DMS114 treated with DMSO at 0.1 percent for 48 hours (cell line): ENCODE data around the gene ARSG.

Source experiments
- DNase-seq: peaks from one replicate; lab custom pipeline; 2025; ENCODE audit not compliant: unreplicated experiment; lab: John Stamatoyannopoulos, UW

Gene ARSG

DNA sequence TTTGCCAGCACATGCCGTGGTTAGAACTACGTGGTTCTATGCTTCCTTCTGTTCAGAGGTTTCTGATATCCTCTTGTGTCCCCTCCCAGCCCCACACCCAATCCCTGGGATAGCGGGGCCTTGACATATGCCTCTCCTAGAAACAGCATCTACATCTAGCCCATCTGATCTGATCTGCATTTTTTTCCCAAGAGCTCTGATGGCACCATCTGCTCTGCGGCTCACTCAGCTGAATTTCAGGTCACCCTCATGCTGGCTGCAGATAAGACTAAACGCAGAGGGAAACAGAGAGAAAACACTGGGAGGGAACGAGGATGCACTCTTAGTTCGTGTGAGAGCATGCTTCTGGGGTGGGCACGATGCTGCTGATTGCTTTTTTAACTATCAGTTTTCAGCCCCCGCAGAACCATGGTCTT, 155.3 kb downstream of the ARSG start:
- no peak for DNase-seq

DNA sequence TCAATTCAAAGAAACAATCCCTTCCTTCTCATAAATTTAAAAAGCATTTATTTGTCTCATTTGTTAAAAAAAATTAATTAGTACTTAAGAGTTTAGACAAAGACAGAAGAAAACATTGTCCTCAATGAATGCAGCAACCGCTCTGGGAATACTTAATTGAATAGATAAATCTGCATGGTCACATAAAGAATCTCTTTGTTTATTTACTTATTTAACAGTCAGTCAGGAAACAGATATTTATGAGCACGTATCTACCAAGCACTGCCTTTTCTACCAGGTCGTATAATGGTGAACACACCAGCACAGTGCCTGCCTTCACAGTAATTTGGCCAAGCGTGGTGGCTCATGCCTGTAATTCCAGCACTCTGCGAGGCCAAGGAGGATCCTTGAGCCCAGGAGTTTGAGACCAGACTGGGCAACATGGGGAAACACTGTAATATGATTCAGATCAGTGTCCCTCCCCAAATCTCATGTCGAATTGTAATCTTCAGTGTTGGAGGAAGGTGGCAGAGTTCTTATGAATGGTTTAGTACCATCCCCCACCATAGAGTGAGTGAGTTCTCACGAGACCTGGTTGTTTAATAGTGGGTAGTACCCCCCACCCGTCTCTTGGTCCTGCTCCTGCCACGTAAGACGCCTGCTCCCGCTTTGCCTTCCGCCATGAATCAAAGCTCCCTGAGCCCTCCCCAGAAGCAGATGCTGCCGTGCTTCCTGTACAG, 157.9 kb downstream of the ARSG start:
- DNase-seq, result no peak

GRCh38 chr17:68450391-68450790, 159.1 kb downstream of the ARSG start:
- DNase-seq, result no peak

DNA sequence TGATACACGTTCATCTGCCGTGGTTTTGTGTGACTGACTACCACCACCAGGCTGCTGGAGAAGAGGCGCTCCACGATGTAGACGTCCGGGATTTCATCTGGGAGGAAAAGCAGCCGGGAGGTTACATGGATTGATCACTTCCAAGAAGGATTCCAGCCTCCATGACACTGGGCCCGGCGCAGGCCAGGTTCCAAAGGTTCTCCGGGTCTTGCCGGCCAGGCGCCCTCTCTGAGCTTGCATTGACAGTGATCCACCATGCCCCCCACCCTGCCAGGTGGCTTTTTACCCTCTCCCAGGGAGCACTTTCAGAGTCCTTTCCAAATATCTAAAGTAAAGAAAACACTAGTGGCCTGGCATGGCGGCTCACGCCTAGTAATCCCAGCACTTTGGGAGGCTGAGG, 159.5 kb downstream of the ARSG start:
- DNase-seq, result no peak

GRCh38 chr17:68451670-68452354, 160.5 kb downstream of the ARSG start:
- no peak for DNase-seq

- DNase-seq, result no peak
Measured at GRCh38 chr17:68452724-68453290, 161.5 kb downstream of the ARSG start.

DNA sequence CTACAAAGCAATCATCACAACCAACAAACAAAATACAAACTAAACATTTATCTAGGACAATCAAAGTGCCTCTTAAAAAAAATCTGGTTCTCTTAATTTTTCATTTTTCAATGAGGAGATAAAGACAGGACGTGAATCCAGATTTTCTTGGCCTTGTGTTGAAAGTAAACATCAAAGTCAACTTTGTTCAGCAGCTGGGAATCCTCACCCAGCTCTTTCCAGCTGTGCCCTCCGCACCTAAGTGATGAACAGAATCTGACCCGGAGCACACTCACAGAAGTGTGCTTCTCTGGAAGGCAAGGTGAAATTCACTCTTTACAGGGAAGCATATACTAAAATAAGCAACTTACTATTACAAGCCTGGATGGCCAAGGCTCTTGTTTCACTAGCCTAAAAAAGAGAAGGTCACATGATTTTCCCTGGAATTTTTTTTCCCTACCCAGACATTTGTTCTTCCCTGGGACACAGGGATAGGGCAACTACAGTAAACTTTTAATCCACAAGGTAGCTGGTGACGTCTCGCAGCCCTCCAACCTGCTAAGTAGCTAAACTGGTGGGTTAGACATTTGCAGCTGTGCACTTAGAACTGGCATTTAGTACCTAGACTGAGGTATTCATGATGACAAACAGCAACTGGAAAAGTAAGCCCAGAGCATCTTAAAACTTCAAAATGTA, 162.8 kb downstream of the ARSG start:
- no peak for DNase-seq

DNA sequence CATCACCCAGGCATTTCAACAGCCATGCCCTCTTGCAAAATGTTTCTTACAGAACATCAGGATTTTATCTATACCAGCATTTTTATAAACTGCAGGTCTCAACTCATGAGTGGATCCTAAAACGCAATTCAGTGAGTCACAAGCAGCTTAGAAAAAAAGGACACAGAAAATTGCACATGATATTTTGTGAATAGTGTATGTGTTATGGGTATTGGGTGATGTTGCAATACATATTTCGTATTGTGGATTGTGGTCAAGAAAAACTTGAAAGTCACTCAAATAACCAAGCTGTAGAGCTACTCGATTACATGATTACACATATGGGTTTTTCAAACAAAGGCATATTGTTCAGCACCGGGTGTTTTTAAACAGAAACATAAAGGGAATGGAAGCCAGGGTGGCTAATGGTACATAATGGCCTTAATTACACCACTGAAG, 164.6 kb downstream of the ARSG start:
- DNase-seq, result no peak

- peak; percentile 67 for DNase-seq
Measured at GRCh38 chr17:68456339-68457167, 165.3 kb downstream of the ARSG start.

- DNase-seq, result no peak
Measured at GRCh38 chr17:68457168-68457538, 165.9 kb downstream of the ARSG start, which contains the start of gene WIPI1. Gene WIPI1, minus strand, starts transcription at chr17:68457496. Its CDS starts 75 bp downstream, at chr17:68457421.

DNA sequence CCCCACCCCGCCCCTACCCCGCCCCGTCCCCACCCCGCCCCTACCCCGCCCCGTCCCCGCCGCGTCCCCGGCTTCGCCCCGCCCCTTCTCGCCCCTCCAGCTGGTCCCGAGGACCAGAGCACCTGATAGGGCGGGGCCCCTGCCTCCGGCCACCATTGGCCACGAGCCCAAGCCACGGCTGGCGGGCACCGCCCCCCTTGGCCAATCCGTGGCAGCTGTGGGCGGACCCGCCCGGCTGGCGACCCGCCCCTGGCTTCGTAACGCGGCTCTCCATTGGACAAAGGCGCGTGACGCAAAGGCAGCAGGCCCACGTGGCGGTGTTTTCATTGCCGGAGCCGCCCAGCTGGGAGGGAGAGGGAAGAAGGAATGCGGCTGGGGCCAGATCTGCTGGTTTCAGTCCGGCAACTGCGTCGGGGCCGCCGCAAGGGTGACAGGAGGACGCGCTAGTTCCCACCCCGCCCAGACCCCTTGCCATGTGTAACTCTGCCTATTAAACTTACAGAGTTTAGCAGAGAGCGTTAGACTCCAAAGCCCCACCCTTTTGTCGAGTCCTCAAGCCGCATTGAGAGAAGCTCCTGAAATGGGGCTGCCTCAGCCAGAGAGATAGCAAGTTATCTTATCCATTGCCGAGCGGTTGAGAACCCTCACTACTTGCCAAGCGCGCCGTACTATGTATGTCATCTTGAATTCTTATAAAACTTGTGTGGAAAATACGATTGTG, 166.4 kb downstream of the ARSG start:
- DNase-seq, result peak; percentile 90

DNA sequence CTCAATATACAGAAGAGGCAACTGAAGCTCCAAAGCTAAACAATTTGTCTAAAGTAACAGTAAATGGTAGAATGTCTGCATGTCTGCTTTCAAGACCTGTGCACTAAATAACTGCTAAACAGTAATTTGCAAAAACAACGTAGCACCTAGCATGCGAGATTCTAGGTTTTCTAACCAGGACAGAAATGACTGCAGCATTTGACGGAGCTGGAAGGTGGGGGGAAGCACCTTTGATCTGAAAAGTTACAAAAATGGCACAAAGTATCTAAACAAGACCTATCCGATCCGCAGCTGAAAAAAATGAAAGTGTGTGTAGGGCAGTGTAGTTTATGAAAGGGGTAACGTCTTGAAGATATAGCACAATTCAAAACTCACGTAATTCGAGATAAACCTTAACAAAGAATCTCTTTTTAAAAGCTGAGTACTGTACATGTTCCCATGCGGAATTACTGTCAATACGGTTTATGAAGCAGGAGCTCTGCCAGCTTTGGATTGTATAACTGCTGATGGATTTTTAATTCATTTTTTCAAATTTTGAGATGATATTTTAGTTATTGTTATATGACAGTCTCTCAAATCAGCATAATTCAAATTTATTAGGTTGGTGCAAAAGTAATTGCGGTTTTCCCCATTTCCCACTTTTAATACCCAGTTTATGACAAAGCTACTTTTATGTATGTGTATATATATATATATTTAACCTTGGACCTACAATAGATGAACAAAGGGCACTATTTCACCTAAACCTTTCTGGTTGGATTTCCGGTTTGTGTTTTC, 167.2 kb downstream of the ARSG start:
- no peak for DNase-seq

DNA sequence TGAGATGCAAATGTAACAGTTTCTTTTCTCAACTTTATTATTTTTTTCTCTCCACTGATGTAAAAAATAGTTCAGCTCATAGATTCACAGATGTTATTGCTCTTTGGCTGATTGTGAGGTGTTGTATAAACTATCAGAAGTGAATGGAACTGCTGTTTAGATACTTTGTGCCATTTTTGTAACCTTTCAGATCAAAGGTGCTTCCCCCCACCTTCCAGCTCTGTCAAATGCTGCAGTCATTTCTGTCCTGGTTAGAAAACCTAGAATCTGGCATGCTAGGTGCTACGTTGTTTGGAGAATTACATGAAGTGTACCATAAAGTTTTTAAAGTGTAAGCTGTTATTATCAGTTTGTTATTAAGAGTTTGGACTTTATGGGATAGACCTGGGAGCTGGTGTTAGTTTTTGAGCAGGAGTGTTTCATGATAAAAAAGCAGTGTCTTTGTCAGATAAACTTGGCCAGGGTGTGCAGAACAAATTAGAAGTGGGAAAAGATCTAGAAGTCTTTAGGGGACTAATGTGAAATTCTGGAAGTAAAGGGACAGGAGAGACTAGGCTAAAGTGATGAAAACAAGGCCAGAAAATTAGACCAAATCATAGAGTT, 167.8 kb downstream of the ARSG start:
- no peak for DNase-seq

DNA sequence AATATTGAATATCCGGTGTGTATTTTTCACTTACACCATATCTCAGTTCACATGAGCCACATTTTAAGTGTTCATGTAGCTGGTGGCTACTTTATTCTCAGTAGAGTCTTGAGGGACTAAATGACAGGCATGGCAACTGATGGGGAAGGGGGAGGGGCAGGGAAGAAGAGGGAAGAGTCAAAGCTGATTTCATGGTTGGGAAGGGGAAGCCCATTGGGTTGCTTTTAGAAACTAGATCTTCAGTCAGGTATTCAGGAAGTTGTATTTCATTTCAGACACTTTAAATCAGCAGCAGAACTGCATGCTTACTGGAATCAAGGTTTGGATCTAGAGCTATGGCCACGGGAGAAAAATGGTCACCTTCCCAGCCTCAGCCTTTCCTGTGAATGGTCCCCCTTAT, 168.9 kb downstream of the ARSG start:
- DNase-seq, result no peak

DNA sequence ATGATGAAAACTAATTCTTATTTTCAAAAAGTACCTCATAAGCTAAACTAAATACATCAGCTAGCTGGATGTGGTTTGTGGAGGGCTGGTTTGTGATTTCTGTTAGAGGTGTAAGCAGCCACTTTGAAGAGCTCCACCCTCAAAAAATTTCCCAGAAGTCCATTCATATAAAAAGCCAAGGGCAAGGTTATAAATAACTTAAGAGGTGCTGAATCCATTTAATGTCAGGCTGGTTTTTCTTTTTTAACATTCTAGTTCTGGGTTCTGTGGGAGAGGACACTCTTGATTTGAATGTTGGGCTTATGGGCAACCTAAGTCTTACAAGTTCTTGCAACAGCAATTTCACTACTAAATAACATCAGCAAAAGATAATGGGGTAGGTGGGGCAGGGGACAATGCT, 169.4 kb downstream of the ARSG start:
- no peak for DNase-seq

- no peak for DNase-seq
Measured at GRCh38 chr17:68461122-68461539, 169.8 kb downstream of the ARSG start.

DNA sequence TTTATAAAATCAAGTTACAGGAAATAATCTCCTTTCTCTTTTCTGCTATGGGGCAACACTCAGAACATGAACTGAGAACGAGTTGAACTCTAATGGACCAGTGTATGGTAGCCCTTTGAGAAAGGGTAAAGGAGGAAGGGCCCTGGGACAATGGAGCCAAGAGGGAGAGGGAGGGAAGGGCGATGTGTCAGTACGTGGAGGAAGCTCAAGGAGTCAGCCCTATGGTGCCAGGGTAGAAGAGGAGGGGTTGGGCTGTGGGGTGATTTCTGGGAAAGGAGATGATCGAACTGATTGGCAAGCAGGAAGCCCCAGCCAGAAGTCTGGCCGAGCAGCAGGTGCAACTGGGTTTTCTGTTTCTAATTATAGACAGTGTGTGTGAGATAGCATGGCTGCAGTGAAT, 170.3 kb downstream of the ARSG start:
- DNase-seq, result no peak

DNA sequence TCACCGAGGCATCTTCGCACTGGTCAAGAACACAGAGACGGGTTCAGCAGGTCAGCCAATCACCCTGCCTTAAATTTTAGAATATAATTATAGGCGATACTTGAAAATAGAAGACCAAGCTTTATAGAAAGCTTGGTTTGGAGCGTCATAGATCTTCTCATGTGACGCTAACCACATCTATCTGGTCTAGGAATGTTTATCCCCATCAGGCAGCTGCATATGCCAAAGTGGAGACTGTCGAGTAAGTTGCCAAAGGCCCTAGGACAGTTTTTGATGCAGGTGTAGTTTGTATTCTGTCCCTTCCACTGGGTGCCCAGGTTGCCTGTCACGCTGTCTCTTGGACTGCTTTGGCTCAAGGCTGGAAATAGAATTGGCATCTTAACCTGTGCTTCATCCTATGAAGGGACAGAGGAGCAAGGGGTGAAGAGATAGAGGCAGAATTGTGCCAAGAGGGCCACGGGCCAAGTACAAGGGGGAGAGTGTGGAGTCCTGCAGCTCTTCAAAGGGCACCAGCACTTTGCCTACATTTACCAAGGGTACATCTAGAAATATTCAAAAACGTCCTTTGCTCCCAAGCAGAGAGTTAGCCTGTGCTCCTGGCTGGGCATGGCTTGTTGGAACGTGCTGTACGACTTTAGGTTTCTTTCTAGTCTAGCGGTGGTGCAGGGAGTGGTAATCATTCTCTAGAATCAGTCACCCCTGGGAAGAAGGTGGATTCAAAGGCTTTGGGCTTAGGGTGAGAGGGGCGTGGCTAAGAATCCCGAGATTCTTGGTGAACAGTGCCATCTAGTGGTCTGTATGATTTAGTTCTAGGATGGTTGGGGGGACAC, 171.3 kb downstream of the ARSG start:
- peak; percentile 62 for DNase-seq
